HG03442 (cell line): ENCODE measurements around the gene NDUFA9.

Source experiments
- ATAC-seq: cut with Tn5 transposase; IDR thresholded peaks from one replicate; pipeline ENCODE4 v1.9.1; 2021; ENCODE audit warnings: mild to moderate bottlenecking, moderate library complexity; ENCODE audit not compliant: unreplicated experiment

Gene NDUFA9

DNA sequence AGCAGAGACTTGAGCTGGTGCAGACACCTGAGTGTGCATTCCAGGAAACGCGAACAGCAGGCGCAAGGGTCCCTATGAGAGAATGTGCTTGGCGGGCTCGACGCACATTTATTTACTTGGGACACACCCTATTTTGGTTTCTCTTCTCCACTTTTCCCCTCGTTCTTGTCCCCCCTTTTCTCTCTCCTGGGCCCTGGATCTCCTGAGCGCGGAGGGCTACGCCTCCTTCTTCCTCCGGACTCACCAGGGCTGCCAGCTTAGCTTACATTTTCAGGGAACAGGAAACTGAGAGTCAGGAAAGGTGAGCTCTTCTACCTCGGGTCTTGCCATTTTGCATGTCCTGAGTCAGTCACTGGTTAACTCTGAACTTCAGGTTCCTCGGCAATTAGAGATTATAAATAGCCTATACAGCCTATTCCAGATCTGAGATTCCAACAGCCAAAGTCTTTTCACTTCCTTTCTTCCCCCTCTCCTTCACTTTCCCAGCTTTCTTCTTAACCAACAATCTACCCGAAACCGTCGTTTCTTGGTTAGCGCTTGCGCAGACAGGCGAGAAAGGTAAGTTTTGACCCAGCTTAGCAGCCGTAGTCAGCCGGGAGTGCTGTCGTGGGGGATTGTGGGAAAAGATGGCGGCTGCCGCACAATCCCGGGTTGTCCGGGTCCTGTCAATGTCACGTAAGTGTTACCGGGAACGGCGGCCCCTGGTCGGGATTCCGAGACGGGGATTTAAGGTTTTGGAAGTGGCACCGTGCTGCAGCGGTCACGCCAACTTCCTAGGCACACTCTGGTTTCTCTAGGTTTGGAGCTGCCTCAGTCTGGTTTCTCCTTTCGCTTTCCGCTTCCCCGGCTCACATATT lies at the start of gene NDUFA9, which contains the start of gene AKAP3:
Gene NDUFA9, plus strand, starts transcription at position 614 of the 857 bp plus-strand sequence. Its CDS starts 13 bp downstream, at position 627.
Gene AKAP3, minus strand, starts transcription at position 551 of the 857 bp plus-strand sequence. CDS start 10,855 bp downstream, outside the sequence.
- ATAC-seq = peak; percentile 81

- ATAC-seq = no peak
Measured at GRCh38 chr12:4603421-4603820, 45.5 kb upstream of the NDUFA9 start.

- no peak for ATAC-seq
Measured at GRCh38 chr12:4603946-4604345, 45.0 kb upstream of the NDUFA9 start.

GRCh38 chr12:4604684-4605193 lies 44.2 kb upstream of the NDUFA9 start:
- ATAC-seq = peak; percentile 94

DNA sequence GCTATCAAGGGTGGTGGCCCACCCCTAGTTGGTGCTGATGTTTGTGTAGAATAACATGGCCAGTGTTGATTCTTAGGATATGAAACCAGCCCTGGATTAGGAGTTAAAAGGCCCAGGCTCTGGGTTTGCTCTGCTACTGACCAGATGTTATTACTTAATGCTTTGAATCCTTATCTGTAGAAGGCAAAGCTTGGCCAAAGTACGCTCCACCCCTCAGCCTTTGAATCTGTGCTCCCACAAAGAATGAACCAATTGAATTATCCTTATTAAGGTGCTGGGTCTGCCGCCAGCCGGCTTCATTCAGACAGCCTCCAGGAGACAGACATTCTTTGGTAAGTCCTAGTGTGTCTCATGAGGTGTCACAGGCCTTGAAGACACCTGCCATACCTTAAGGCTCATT lies 41.9 kb upstream of the NDUFA9 start:
- ATAC-seq = no peak

DNA sequence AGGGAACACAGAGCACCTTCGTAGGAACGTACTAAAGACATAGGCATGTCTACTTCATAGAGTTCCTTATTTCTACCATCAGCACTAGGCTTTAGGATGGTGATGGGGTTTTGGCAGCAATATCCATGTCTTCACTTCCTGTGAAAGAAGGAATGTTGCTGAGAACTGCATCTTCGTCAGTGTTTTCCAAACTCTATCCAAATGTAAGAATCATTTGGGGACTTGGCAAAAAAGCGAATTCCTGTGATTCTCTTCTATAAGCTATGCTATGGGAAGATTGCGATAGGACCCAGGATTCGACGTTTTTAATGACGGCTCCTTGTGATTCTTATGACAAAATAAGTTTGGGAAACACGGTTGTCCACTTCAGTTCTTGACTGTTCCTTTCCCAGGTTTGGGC lies 39.8 kb upstream of the NDUFA9 start:
- ATAC-seq = no peak

GRCh38 chr12:4610481-4610880 lies 38.4 kb upstream of the NDUFA9 start:
- ATAC-seq = no peak

- no peak for ATAC-seq
Measured at GRCh38 chr12:4615667-4616066, 33.2 kb upstream of the NDUFA9 start.

DNA sequence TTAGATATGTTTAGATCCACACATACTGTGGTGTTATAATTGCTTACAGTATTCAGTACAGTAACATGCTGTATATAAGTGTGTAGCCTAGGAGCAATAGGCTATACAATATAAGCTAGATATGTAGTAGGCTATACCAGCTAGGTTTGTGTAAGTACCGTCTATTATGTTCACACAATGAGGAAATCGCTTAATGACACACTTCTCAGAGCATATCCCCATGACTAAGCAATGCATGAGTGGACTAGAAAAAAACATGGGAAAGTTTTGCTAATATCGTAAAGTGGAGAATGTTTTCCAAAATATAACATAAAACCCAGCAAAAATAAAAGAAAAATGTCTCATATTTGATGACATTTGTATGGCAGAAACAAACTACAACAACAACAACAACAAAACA lies 27.4 kb upstream of the NDUFA9 start:
- no peak for ATAC-seq

DNA sequence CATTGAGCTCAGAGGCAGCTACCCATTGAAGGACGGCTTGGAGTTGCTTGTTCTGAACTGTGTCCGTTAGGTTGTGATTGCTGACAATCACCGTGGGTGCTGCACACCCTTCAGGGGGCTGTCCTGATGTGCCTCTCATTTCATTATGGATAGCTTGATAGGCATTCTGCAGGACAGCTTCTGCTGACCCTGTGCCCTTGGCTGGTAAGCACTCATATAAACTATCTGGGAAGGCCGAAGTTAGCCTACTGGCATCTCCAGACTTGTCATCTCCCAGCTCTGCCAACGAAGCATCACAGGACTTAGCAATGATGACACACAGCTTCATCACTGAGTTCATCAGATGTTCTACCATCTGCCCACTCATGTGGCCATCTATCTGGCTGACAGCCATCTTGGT lies 22.4 kb upstream of the NDUFA9 start:
- ATAC-seq = no peak

- no peak for ATAC-seq
Measured at GRCh38 chr12:4628406-4628805, 20.5 kb upstream of the NDUFA9 start.

DNA sequence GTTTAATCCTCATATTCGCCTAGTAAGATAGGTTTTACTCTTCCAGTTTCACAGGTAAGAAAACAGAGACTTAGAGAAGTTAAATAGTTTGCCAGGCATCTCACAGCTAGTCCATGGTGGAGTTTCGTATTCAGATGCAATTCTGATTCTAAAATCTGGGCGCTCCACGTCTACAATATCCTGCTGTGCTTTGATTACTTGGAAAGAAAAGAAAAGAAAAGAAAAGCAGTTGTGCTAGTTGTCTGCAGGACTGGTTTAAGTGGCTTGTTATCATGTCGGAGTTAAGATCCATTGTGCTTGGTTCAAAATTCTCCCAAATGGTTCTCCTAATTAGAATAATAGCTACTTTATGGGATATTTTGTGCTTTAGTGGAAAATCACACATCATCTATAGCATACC lies 18.7 kb upstream of the NDUFA9 start:
- ATAC-seq = no peak

- ATAC-seq = no peak
Measured at GRCh38 chr12:4643747-4644146, 5.2 kb upstream of the NDUFA9 start.

GRCh38 chr12:4645023-4645422 lies 3.9 kb upstream of the NDUFA9 start:
- ATAC-seq = no peak

- ATAC-seq = no peak
Measured at GRCh38 chr12:4648104-4648500, 812 bp upstream of the NDUFA9 start.

DNA sequence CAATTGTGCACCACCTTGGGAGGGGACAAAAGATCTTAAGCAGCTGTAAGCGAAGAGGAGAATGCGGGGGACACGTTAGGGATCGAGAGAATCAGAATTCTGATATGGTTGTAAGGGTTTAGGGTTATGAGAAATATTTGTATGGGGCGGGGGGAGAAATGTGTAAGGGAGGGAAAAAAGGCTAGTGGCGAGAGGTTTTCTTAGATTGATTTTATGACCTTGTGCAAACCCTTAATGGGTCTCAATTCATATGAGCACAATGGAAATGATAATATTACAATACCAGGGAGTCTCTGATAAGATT lies 396 bp downstream of the NDUFA9 start:
- ATAC-seq = no peak

GRCh38 chr12:4653257-4653656 lies 4.3 kb downstream of the NDUFA9 start:
- ATAC-seq = no peak

GRCh38 chr12:4653691-4654090 lies 4.8 kb downstream of the NDUFA9 start:
- ATAC-seq = no peak

- ATAC-seq = no peak
Measured at GRCh38 chr12:4663971-4664505, 15.1 kb downstream of the NDUFA9 start.

GRCh38 chr12:4665236-4665635 lies 16.3 kb downstream of the NDUFA9 start:
- no peak for ATAC-seq

DNA sequence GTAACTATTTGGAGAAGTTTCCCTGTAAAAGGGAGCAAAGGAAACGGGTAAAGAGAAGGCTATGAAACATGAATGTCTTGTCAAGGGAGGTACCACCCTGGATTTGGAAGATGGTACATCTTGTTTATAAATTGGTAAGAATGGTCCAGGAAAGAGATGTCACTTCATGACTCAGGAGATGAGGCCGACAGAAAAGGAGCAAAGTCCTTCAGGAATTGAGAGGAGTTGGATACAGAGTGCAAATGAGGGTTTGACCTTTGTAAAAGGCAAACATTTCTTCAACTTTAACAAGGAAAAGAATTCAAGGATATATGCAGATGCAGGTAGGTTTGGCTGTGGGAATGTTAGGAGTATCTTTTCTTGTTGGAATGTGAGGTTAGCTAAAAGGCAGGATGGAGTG lies 30.8 kb downstream of the NDUFA9 start:
- ATAC-seq = no peak

GRCh38 chr12:4681732-4682131 lies 32.8 kb downstream of the NDUFA9 start:
- no peak for ATAC-seq
